Measurements from ENCODE around the gene BMP8A. TPM values are rescaled to one million over a fixed set of nuclear protein-coding genes. Genes with fewer than 3 reads are reported as not detected.

Gene BMP8A
- total RNA-seq, 1 experiment from 2014 or later, result not detected

DNA sequence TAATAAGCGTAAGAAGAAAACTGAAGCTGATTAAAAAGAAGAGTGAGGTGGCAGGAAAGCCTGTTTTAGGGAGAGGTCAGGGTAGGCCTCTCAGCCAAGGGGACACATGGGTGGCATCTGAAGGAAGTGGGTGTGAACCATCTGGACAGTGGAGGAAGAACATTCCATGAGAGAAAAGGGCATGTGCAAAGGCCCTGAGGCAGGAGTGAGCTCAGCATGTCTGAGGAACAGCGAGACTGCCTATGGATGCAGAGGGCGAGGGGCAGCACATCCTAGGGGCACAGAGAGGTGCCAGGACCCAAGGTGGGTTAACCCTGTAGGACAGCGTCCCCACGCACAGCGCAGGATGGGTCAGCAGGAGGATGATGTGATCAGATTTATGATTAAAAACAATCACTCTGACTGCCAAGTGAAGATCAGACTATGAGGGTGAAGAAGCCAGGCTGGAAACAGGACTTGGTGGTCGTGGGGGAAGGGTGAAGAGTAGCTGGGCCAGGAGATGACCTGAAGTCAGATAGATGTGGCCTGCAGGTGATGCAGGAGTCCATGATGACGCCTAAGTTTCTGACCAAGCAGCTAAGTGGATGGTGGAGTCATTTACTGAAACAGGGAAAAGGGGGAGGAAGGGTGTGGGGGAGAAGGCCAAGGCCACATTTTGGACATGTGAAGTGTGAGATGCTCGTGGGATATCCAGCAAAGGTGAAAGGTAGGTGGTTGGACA is 47.3 kb downstream of the BMP8A start:
- in situ Hi-C loops (cut with HindIII; ENCODE audit: low pct_unique_long_range_greater_than_20kb, low sequenced_read_pairs), result no loop called here

DNA sequence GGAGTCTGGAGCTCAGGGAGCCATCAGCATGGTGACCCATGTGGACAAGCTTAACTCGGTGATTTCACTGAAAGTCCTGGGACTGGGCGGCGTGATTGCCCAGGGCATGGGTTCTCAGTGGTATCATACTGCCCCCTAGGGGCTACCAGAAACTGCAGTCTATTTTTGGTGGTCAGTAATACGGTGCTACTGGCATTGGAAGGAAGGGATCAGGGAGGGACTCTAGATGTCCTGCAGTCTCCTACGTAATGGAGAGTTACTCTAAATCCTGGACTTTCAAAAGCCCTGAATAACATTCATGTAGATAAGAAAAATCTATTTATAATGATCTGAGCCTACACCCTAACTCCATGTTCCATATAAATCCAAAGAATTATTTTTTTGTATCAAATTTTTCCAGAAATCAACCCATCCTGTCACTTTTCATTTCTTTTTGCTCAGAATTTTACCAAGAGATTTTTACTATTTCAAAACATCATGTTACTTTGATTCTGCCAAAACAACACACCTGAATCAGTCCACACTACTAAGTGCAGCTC is 47.9 kb downstream of the BMP8A start:
- DNase-seq (ENCODE audit: low read depth, low spot score), result peak; percentile 85
- in situ Hi-C loops (cut with HindIII; ENCODE audit: low pct_unique_long_range_greater_than_20kb, low sequenced_read_pairs), result no loop called here

More for the DNA sequence above, 47.3 kb downstream of the BMP8A start:
- no peak for DNase-seq (ENCODE audit: low read depth, low spot score)

DNA sequence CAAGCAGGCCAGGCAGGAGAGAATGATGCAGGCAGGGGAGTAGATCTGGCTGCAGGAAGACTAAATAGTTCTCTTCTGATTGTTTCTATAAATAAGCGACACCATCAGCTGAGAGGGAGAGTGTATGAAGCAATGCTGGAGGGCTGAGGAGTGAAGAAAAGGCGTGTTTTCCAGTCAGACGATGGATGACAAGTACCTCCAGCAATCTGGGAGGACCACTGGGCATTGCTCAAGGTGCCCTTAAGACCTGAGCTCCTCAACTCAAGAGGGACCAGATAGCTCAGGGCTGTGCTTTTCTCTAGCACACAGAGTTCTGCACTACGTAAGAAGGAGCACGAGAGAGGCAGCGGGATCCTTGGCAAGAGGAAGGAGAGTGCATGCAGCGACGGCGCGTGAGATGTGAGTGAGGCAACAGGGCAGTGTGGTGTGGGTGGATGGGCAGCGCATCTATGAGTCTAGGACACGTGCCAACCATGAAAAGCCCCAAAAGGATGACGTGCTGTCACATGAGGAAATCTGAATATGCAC is 49.1 kb downstream of the BMP8A start:
- peak; percentile 92 for DNase-seq (ENCODE audit: low read depth, low spot score)
- in situ Hi-C loops (cut with HindIII; ENCODE audit: low pct_unique_long_range_greater_than_20kb, low sequenced_read_pairs), result no loop called here

DNA sequence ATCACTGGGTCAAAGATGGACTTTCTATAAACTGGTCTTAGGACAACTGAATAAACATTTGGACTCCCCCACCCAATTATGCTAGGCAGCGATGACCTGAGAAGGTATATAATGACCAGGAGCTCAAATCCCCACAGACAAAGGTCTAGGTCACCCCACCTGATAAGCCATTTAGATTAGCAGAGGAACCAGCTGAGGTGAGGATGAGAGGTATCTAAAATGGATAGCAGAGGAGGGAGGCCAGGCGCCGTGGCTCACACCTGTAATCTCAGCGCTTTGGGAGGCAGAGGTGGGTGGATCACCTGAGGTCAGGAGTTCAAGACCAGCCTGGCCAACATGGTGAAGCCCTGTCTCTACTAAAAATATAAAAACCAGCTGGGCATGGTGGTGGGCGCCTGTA is 51.5 kb downstream of the BMP8A start:
- in situ Hi-C loops (cut with HindIII; ENCODE audit: low pct_unique_long_range_greater_than_20kb, low sequenced_read_pairs), result no loop called here
- no peak for DNase-seq (ENCODE audit: low read depth, low spot score)

DNA sequence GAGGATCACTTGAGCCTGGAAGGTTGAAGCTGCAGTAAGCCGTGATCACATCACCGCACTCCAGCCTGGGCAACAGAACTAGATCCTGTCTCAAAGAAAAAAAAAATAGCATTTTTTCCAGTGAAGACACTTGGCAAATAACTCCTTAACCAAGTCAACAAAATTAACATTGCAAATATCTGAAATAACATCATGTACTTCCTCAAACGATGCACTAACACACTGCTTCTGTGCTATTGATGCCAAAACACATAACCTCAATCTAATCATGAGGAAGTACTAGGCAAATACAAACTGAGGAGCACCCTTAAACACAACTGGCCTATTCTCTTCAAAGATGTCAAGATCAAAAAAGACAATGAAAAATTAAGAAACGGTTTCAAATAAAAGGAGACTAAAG is 52.9 kb downstream of the BMP8A start:
- DNase-seq (ENCODE audit: low read depth, low spot score), result no peak
- in situ Hi-C loops (cut with HindIII; ENCODE audit: low pct_unique_long_range_greater_than_20kb, low sequenced_read_pairs), result no loop called here

DNA sequence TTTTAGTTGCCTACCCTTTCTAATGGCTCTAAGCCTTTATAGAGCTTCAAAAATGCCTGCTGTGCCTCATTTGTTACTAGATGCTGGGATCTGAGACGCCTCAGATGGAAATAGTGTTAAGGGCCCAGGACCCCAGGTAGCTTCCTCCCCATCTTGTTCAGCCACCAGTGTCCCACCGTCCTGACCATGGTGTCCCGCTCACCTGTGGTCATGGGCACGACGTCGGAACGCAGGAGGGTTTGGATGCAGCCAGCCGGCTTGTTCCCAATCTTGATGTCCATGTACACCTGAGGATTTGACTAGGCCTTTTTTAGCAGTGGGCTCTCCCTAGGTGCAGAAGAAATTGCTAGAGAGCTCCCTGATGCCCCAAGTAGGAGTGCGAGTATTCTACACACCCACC is 54.1 kb downstream of the BMP8A start:
- in situ Hi-C loops (cut with HindIII; ENCODE audit: low pct_unique_long_range_greater_than_20kb, low sequenced_read_pairs), result no loop called here
- no peak for DNase-seq (ENCODE audit: low read depth, low spot score)

DNA sequence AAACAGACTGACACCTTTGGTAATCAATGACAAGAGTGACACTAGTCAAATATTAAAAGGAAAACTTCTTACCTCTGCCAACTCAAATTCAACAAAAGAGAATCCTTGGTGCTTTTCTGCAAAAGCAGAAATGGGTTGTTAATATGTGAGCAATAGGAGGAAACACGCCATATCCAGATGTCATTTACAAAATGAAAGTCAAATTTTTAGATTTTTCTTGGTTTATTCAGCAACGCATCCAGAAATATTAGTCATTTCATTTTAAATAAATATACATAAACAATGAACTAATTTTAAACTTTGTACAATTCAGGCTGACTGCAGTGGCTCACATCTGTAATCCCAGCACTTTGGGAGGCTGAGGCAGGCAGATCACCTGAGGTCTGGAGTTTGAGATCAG is 62.8 kb downstream of the BMP8A start:
- in situ Hi-C loops (cut with HindIII; ENCODE audit: low pct_unique_long_range_greater_than_20kb, low sequenced_read_pairs), result no loop called here
- DNase-seq (ENCODE audit: low read depth, low spot score), result no peak

DNA sequence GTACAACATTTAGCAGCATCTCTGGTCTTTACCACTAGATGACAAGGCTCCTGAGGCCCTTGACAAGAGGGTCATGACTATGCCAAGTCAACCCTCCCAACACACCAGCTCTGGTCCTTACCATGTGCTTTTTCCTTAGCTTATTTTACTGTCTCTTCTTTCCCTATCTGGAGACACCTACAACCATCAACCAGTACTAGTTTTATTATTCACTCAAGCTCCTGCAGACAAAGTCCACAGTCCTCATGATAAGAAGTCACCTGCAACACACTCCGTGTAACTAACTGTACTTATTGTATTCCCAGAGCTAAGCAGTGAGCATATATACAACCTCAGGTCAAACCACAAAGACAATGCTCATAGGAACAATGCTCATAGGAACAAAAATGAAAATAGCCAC is 69.8 kb downstream of the BMP8A start:
- no peak for DNase-seq (ENCODE audit: low read depth, low spot score)
- in situ Hi-C loops (cut with HindIII; ENCODE audit: low pct_unique_long_range_greater_than_20kb, low sequenced_read_pairs), result no loop called here

DNA sequence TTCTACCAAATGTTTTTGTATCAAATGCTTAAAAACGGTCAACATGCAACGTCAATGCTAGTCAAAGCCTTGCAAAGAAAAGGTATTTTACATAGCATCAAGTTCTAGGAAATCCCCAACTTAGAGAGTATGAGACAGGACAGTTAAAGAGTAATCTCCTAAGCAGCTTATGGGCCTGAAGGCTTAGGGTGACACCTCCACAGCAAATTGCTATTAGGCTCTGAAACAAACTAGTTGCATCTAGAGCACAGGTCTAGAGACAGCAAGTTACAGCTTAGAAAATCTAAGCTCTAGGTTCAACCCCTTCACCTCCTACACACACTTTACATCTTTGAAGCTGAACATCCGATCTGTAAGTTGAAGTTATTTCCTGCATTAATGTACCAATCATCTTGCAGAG is 71.5 kb downstream of the BMP8A start:
- DNase-seq (ENCODE audit: low read depth, low spot score), result no peak
- in situ Hi-C loops (cut with HindIII; ENCODE audit: low pct_unique_long_range_greater_than_20kb, low sequenced_read_pairs), result no loop called here

DNA sequence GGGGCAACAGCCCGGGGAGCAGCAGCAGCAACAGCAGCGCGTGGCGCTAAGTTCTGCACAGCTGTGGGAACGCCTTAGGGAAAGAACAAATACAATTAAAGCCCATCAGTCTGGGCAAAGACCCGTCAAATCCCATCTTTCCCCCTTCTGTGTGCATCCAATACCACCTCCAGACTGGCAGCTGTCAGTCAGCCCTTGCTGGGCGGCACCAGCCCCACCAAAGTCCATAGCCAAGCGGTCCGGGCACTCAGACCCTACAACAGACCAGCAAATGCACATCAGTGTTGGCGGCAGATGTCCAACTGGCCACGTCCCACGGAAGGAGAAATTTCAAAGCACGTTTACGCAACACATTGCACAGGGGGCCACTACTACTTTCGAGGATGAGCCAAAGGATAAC is 72.2 kb downstream of the BMP8A start:
- no peak for DNase-seq (ENCODE audit: low read depth, low spot score)
- in situ Hi-C loops (cut with HindIII; ENCODE audit: low pct_unique_long_range_greater_than_20kb, low sequenced_read_pairs), result no loop called here

DNA sequence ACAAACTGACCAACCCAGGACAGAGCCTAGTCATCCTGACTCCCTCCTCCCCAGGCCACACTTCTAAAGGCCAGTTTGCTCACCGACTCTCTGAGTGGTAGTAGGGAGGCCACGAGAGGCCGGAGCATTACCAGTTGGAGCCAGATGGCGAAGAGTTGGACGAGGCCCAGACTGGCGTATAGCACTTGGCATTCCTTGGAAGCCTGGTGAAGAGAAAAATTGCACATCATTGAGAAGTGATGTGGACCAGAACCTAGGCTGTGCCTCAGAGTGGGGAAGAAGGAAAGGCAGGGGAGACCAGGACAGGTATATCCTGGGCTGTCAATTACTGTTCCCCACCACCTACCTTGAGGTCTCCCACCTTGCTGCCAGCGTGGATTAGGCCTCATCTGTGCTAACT is 72.9 kb downstream of the BMP8A start:
- DNase-seq (ENCODE audit: low read depth, low spot score), result no peak
- in situ Hi-C loops (cut with HindIII; ENCODE audit: low pct_unique_long_range_greater_than_20kb, low sequenced_read_pairs), result no loop called here

DNA sequence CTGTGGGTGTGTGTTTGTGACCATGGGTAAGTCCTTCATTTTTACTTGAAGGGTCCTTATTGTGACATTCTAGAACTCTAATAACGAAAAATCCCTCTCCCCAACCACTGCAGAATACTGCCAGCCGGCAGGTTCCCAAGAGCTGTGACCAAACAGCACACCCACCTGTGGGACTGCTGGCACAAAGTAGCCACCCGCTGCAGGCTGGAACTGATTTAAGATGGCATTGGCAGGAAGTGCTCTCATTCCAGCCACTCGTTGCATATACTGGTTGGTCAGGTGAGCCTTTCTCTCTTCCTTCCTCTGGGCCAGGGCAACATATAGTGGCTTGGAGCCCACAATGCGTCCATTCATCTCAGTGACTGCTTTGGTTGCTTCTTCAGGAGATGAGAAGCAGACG is 73.5 kb downstream of the BMP8A start:
- peak; percentile 65 for DNase-seq (ENCODE audit: low read depth, low spot score)
- in situ Hi-C loops (cut with HindIII; ENCODE audit: low pct_unique_long_range_greater_than_20kb, low sequenced_read_pairs), result no loop called here

DNA sequence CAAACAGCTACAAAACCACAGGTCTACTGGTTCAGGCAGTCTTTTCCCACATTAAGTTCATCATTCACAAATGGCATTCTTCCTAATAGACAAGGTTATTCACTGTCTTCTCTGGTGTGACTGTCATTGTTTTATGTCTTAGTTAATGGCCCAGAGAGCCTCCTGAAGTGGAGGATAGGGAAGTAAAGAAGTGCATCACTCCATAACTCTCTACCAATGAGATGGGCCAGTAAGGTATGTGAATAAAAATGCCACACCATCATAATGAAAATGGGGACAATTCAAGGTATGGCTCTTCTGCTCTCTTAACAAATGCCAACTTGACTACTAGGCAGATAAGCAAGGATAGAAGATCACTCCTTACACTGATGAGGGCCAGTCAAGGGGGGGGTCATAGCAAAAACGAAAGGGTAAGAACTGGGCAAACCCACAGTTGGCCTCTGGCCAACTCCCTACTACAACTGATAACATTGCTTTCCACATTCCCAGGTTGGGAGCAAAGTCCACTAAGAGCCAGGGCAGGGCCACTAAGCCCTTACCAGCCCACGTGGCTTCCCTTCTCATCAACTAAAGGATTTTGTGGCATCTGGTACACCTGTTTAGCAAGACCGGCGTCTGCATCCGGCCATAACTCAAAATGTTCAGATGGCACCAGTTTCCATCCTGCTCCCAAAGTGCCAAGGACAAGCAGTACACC is 75.2 kb downstream of the BMP8A start:
- DNase-seq (ENCODE audit: low read depth, low spot score), result no peak
- in situ Hi-C loops (cut with HindIII; ENCODE audit: low pct_unique_long_range_greater_than_20kb, low sequenced_read_pairs), result no loop called here

DNA sequence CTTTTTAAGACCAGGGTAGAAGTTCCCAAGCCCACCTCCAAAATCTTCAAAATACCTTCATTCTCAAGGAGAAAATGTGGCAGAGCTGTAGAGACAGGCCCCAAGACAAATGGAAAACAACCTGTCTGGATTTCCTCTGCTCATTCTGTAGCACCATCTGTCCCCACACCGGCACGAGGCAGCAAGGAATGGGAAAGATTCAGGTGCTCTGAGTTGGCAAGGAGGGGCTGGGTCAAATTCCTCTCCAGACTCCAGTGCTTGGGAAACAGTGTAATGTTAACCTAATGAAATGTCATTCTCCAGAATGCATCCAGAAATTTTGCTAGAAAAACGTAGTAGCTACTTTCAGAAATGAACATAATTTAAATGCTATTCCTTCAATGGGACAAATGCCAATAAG is 75.9 kb downstream of the BMP8A start:
- no peak for DNase-seq (ENCODE audit: low read depth, low spot score)
- in situ Hi-C loops (cut with HindIII; ENCODE audit: low pct_unique_long_range_greater_than_20kb, low sequenced_read_pairs), result no loop called here

DNA sequence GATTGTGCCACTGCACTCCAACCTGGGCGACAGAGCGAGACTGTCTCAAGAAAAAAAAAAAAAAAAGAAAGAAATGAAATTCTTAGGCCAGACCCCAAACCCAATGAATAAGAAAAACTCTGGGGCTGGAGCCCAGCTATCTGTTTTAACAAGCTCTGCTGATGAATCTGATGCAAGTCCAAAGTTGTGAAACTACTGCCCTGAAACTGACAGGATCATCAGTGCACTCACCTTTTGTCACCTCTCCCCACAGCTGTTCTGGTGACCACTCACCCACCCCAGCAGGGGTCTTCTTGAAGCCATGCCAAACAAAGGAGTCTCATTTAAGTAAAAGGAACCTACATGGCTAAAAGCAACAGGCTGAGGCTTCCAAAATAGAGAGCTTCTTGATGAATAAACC is 76.8 kb downstream of the BMP8A start:
- in situ Hi-C loops (cut with HindIII; ENCODE audit: low pct_unique_long_range_greater_than_20kb, low sequenced_read_pairs), result no loop called here
- DNase-seq (ENCODE audit: low read depth, low spot score), result no peak

DNA sequence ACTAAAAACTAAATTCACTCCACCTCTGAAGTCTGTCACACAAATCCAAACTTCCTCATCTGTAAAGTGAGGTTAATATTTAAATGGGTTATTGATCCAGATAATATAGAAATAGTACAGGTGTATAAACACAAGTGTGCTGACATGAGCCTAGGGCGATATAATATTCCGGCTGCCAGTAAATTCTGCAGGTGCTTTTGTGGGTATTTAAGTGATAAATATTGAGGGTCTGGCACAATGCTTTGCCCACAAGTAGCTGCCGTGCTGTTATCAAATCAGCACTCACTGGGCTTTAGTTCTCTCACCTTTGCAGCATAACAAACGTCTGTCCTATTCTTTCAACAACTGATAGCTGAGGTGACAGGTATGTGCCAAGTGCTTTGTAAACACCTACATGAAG is 77.6 kb downstream of the BMP8A start:
- in situ Hi-C loops (cut with HindIII; ENCODE audit: low pct_unique_long_range_greater_than_20kb, low sequenced_read_pairs), result no loop called here

DNA sequence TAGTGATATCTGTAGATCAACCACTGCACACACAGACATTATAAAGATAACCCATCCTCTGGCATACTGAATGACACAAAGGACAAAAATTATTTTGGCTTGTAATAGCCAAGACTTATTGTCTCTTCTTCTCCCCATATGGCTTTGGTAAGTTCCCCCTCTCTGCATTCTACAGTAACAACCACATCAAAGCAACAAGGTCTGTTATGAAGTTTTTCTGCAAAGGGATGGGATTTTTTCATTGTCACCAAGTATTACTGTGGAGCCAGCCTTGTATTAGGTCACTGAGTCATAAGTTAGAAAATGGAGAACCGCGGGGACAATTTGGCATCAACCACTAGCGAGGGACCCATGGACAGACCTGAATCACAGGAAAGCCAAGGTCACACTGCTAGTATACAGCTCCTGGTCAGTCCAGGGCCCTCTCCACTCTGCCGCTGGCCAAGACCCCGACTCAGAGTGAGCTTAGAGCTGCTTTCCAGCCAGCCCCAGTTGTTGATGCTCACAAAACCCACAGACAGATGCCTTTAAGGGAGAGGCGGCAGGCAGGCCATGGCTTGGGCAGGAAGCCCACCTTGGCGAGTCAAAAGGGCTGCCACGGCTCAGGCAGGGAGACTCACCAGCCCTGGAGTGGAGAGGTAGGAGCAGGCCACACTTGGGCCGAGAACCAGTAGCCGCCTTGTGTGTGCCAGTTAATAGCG is 79.2 kb downstream of the BMP8A start:
- no peak for DNase-seq (ENCODE audit: low read depth, low spot score)
- in situ Hi-C loops (cut with HindIII; ENCODE audit: low pct_unique_long_range_greater_than_20kb, low sequenced_read_pairs), result no loop called here

More for the DNA sequence above, 77.6 kb downstream of the BMP8A start:
- no peak for DNase-seq (ENCODE audit: low read depth, low spot score)

DNA sequence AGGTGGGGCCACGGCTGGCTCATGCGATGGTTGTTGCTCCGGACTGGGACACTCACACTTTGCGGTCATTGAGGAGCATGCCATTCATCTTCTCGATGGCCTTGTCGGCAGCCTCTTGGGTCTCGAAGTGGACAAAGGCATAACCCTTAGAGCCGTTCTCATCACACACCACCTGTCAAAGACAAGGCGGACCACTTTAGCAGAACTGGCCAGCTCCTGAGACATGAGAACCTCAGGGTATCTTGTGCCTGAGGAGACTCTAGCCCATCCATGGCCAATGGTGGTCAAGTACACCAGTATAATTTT is 79.7 kb downstream of the BMP8A start:
- DNase-seq (ENCODE audit: low read depth, low spot score), result no peak
- in situ Hi-C loops (cut with HindIII; ENCODE audit: low pct_unique_long_range_greater_than_20kb, low sequenced_read_pairs), result no loop called here

Data from SK-MEL-5 (cell line).